NCI-H2227 treated with DMSO at 0.1 percent for 48 hours (cell line): ENCODE results near the gene SLC25A42.
"Not testable (repeated sequence)": the region's sequence is repeated elsewhere in the genome, so short reads cannot be mapped to it uniquely, and the experiment has no call there.

Source experiments
- DNase-seq: peaks from one replicate; lab custom pipeline; 2025; lab: John Stamatoyannopoulos, UW

SLC25A42 gene

GRCh38 chr19:19135713-19136112, 71.9 kb downstream of the SLC25A42 start:
- DNase-seq, result not testable (repeated sequence)

- DNase-seq, result no peak
Measured at GRCh38 chr19:19137556-19138108, 73.8 kb downstream of the SLC25A42 start.

GRCh38 chr19:19138109-19138981, 74.6 kb downstream of the SLC25A42 start, which contains the start of gene TMEM161A:
Gene TMEM161A (minus strand): TSS chr19:19138478. CDS start chr19:19138428, 50 bp downstream.
- peak; percentile 83 for DNase-seq

- no peak for DNase-seq
Measured at GRCh38 chr19:19139876-19140229, 76.1 kb downstream of the SLC25A42 start.

- DNase-seq, result no peak
Measured at GRCh38 chr19:19140476-19140875, 76.7 kb downstream of the SLC25A42 start.

- no peak for DNase-seq
Measured at GRCh38 chr19:19142347-19142746, 78.6 kb downstream of the SLC25A42 start.

- no peak for DNase-seq
Measured at GRCh38 chr19:19145281-19145680, 81.5 kb downstream of the SLC25A42 start.

GRCh38 chr19:19145684-19146608, 82.2 kb downstream of the SLC25A42 start:
- peak; percentile 0 for DNase-seq

GRCh38 chr19:19146865-19147264, 83.1 kb downstream of the SLC25A42 start:
- no peak for DNase-seq

GRCh38 chr19:19147344-19147743, 83.5 kb downstream of the SLC25A42 start:
- DNase-seq, result no peak

GRCh38 chr19:19148504-19148903, 84.7 kb downstream of the SLC25A42 start:
- not testable (repeated sequence) for DNase-seq

- DNase-seq, result no peak
Measured at GRCh38 chr19:19149435-19149834, 85.6 kb downstream of the SLC25A42 start.

- DNase-seq, result no peak
Measured at GRCh38 chr19:19151418-19151817, 87.6 kb downstream of the SLC25A42 start.

- no peak for DNase-seq
Measured at GRCh38 chr19:19152668-19153384, 89.0 kb downstream of the SLC25A42 start.

GRCh38 chr19:19154768-19155494, 91.1 kb downstream of the SLC25A42 start:
- DNase-seq, result no peak

GRCh38 chr19:19155495-19156219, 91.9 kb downstream of the SLC25A42 start:
- no peak for DNase-seq

- no peak for DNase-seq
Measured at GRCh38 chr19:19157808-19158207, 94.0 kb downstream of the SLC25A42 start.

GRCh38 chr19:19159534-19159933, 95.7 kb downstream of the SLC25A42 start:
- no peak for DNase-seq

- DNase-seq, result no peak
Measured at GRCh38 chr19:19160461-19161035, 96.8 kb downstream of the SLC25A42 start.

GRCh38 chr19:19162495-19162894, 98.7 kb downstream of the SLC25A42 start:
- no peak for DNase-seq
